SW480 (cell line): ENCODE results near the gene SOCS3.
A peak's percentile ranks its signal among the peaks of the same experiment; 100 is the strongest.
"Not testable (repeated sequence)": the region's sequence is repeated elsewhere in the genome, so short reads cannot be mapped to it uniquely, and the experiment has no call there.

Source experiments
- DNase-seq: peaks from one replicate; pipeline ENCODE4 v3.0.0-alpha.2; 2016; ENCODE audit warnings: low spot score

SOCS3 gene

GRCh38 chr17:78329263-78330059 is 30.4 kb downstream of the SOCS3 start:
- peak; percentile 86 for DNase-seq

GRCh38 chr17:78327880-78328279 is 32.0 kb downstream of the SOCS3 start:
- no peak for DNase-seq

- DNase-seq = no peak
Measured at GRCh38 chr17:78325076-78325687, 34.7 kb downstream of the SOCS3 start.

GRCh38 chr17:78324391-78325075 is 35.3 kb downstream of the SOCS3 start:
- no peak for DNase-seq

- no peak for DNase-seq
Measured at GRCh38 chr17:78323826-78324390, 36.0 kb downstream of the SOCS3 start.

- no peak for DNase-seq
Measured at GRCh38 chr17:78322858-78323455, 36.9 kb downstream of the SOCS3 start.

- DNase-seq = no peak
Measured at GRCh38 chr17:78322327-78322857, 37.5 kb downstream of the SOCS3 start.

- DNase-seq = no peak
Measured at GRCh38 chr17:78318843-78319242, 41.0 kb downstream of the SOCS3 start.

- no peak for DNase-seq
Measured at GRCh38 chr17:78318407-78318806, 41.5 kb downstream of the SOCS3 start.

- no peak for DNase-seq
Measured at GRCh38 chr17:78317794-78318400, 42.0 kb downstream of the SOCS3 start.

- DNase-seq = peak; percentile 70
Measured at GRCh38 chr17:78316867-78317789, 42.7 kb downstream of the SOCS3 start.

GRCh38 chr17:78316115-78316866 is 43.6 kb downstream of the SOCS3 start:
- DNase-seq = no peak

GRCh38 chr17:78315355-78316114 is 44.3 kb downstream of the SOCS3 start:
- peak; percentile 53 for DNase-seq

GRCh38 chr17:78314683-78315354 is 45.1 kb downstream of the SOCS3 start:
- DNase-seq = no peak

- DNase-seq = peak; percentile 92
Measured at GRCh38 chr17:78313735-78314648, 45.9 kb downstream of the SOCS3 start.

GRCh38 chr17:78309659-78310255 is 50.1 kb downstream of the SOCS3 start:
- not testable (repeated sequence) for DNase-seq
